IPS-18a (cell line): Measurements from ENCODE around the gene ACSS1.

Experiments
- H3K27ac ChIP-seq: one replicate; pipeline ENCODE4 v1.5.1; 2013; ENCODE audit warnings: low read length
- H3K27me3 ChIP-seq: one replicate; pipeline ENCODE4 v1.6.1; 2013; ENCODE audit warnings: mild to moderate bottlenecking, low read length; ENCODE audit not compliant: control insufficient read depth, insufficient read depth
- H3K36me3 ChIP-seq: one replicate; pipeline ENCODE4 v1.6.1; 2013; ENCODE audit warnings: low read depth, low read length; ENCODE audit not compliant: control insufficient read depth
- H3K4me1 ChIP-seq: one replicate; pipeline ENCODE4 v1.6.1; 2013; ENCODE audit warnings: low read depth, low read length; ENCODE audit not compliant: control insufficient read depth
- H3K4me3 ChIP-seq: one replicate; pipeline ENCODE4 v1.5.1; 2013; ENCODE audit warnings: low read length
- H3K9ac ChIP-seq: one replicate; pipeline ENCODE4 v1.6.1; 2013; ENCODE audit warnings: mild to moderate bottlenecking, low read length, moderate library complexity
- H3K9me3 ChIP-seq: one replicate; pipeline ENCODE4 v1.6.1; 2013; ENCODE audit warnings: low read depth, low read length; ENCODE audit not compliant: control insufficient read depth

Gene ACSS1

DNA sequence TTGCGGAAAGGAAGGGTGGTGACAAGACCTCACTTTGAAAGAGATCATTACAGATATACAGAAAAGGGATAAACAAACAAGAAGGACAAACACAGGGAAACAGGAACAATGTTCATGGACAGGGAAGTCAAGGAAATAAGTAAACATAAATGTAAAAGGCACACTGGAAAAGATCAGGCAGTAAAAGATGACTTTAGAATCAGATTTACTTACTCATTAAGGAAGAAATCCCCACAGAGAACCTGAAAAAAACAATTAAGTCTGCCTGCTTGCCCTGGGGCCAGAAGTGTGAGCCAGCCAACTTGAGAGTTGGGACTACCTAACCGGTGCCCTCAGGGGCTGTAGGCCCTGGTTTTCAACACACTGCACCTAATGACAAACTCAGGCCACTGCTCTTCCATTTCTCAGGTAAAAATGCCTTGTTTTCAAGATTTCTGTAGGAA is 67.1 kb downstream of the ACSS1 start:
- Histone ChIP-seq H3K36me3 (no peaks in the 10 kb centered on the region), H3K4me1 (peaks cover 6% of the 10 kb centered on the region), H3K27ac (no peak overlapping the region), H3K27me3 (peaks cover 10% of the 10 kb centered on the region), H3K9ac (no peak overlapping the region), H3K4me3 (no peak overlapping the region), H3K9me3 (no peaks in the 10 kb centered on the region)

DNA sequence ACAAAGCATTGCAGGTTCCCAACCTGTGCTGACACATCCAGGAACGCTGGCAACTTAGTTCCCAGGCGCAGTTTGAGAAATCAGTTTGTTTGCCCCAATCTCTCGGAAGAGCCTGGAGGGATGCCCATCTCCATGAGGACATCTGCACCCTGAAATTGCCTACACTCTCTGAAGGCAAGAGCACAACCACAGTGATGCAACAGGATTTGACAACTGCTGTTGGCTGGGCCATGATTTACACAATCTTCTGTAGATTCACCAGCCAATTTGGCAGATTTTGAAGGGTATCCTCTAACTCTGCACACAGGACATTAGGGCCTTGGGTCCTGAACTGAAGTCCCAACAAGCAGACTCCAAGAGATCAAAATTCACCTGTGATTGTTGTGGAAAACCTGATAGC is 68.8 kb downstream of the ACSS1 start:
- H3K4me1 ChIP-seq = peaks cover 6% of the 10 kb centered on the region
- no peaks in the 10 kb centered on the region for H3K9me3 ChIP-seq
- H3K36me3 ChIP-seq = no peaks in the 10 kb centered on the region
- H3K27ac ChIP-seq = no peak overlapping the region
- H3K27me3 ChIP-seq = peaks cover 10% of the 10 kb centered on the region
- no peak overlapping the region for H3K9ac ChIP-seq
- no peak overlapping the region for H3K4me3 ChIP-seq

DNA sequence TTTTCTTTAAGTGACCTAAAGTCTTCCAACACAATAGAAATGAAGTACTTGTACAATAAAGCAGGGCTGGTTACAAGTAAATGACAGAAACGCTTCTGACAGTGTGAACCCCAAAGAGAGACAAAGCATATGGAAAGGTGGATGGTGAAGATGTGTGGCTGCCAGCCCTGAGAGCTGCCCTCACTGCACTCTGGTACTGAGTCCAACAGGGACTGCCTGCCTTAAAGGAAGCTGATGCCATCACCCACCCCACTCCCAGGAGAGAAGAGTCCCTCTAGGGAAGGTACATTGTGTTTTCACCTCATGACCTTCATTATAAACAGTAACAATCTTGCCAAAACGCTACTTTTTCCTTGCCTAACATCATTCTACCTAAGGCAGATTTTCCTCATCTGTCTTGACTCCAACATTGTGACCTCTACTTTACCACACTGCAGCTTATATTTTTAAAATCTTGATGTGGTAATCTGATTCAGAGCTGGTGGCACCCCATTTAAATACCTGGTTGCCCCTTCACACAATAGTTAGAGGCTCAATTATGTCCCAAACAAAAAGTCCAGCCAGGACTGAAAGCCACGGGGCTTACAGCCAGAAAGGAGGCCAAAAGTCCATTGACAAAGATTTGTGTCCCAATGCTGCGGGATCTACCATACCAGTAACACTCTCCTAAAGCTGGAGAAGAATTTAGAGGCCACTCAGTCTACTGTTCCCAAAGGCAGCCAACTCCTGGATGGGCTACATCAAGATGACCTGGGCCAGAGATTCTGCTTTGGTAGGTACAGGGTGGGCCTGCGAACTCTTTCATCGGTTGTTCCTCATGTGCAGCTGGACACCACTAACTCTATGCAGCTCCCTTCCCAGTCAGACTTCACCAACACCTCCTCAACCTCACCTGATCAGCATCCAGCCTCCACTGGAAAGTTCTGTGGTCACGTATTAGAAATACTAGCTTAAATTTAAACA is 69.8 kb downstream of the ACSS1 start:
- Histone ChIP-seq H3K4me1 (peaks cover 6% of the 10 kb centered on the region), H3K27me3 (peaks cover 2% of the 10 kb centered on the region), H3K36me3 (peaks cover 4% of the 10 kb centered on the region), H3K9ac (no peak overlapping the region), H3K27ac (no peak overlapping the region), H3K4me3 (no peak overlapping the region), H3K9me3 (no peaks in the 10 kb centered on the region)

DNA sequence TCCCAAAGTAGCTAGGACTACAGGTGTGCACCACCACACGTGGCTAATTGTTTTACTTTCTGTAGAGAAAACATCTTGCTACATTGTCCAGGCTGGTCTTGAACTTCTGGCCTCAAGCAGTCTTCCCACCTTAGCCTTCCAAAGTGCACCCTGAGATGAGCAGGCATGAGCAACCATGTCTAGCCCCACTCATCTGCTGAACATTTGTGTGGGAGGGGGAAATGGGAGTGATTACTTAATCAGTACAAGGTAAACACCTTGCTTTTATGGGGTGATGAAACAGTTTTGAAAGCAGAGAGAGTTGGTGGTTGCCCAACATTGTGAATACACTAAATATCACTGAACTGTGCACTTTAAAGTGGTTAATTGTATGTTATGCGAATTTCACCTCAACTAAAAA is 70.7 kb downstream of the ACSS1 start:
- Histone ChIP-seq H3K27ac (no peak overlapping the region), H3K27me3 (no peaks in the 10 kb centered on the region), H3K9ac (no peak overlapping the region), H3K4me1 (peaks cover 6% of the 10 kb centered on the region), H3K9me3 (no peaks in the 10 kb centered on the region), H3K4me3 (no peak overlapping the region), H3K36me3 (peaks cover 4% of the 10 kb centered on the region)

DNA sequence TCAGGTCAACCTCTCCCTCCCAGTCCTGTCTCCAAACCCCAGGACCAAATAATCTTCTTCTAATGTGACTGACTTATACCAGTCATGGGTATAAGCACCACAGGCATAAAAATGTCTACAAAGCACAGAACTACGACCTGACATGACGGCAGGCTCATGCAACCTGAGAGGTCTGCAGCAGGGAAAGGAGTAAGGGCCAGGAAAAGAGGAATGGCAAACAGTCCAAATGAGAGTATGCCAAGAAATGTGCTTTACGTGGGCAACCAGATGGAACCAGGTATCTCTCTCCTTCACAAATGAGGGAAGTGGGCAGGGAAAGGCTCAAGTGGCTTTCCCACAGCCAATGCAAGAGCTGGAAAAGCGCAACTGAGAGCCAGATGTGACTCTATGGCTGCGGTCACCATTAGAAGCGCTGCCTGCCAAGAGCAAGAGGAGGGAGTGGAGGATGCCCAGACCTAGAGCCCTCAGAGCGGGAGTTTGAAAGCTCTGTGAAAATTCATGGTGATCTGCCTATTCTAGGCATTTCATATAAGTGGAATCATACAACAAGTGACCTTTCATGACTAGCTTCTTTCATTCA is 71.4 kb downstream of the ACSS1 start:
- no peak overlapping the region for H3K9ac ChIP-seq
- H3K36me3 ChIP-seq = peaks cover 4% of the 10 kb centered on the region
- peaks cover 3% of the 10 kb centered on the region for H3K4me1 ChIP-seq

DNA sequence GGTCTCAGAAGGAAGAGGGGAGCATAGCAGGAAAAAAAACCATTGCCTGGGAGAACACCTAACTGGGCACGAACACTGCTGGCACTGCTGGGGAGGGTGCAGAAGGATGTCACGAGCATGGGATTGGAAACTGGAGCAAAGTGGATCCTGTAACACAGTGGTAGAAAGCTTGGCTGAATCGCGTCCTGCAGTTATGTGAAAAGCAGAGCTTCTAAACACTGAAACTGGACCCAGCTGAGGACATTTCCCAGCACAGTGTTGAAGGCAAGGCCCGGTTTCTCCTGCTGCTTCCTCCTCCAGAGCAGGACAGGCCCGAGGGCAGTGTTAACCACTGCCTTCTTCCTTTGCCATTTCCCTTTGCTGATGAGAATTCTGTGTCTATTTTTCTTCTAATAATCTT is 72.1 kb downstream of the ACSS1 start:
- H3K36me3 ChIP-seq = peaks cover 5% of the 10 kb centered on the region
- no peak overlapping the region for H3K9ac ChIP-seq
- H3K4me1 ChIP-seq = no peaks in the 10 kb centered on the region
- H3K9me3 ChIP-seq = no peaks in the 10 kb centered on the region
- H3K27me3 ChIP-seq = no peaks in the 10 kb centered on the region
- H3K27ac ChIP-seq = no peak overlapping the region
- H3K4me3 ChIP-seq = no peak overlapping the region

More for the DNA sequence above, 71.4 kb downstream of the ACSS1 start:
- H3K4me3 ChIP-seq = no peak overlapping the region
- H3K27me3 ChIP-seq = no peaks in the 10 kb centered on the region
- H3K27ac ChIP-seq = no peak overlapping the region
- no peaks in the 10 kb centered on the region for H3K9me3 ChIP-seq

DNA sequence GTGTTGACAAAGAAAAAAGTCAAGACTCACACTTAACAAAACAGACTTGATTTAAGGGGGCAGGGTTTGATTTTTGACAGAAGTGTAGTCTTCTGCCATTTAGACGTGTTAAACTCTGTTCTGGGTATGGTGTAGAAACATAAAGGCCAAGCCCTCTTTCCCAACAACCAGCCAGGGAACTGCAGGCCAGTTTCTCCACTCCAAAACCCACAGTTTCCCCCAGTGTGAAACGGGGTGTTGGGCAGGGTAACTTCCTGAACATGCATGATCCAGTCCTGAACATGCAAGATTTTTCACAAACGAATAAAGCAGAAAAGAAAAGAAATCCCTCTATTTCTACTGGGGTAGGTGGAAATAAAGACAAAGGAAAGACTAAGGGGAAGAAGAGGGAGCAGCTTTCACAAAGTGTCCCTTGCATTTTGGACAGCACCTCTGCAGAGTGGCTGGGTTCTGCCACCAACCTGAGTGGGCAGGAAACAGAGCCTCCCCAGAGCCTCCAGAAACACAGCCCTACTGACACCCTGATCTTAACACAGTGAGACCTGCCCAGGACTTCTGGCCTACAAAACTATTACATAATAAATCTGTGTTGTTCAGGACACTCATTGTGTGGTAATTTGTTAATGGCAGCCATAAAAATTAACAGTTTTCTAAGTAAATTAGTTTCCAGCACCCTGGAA is 72.8 kb downstream of the ACSS1 start:
- Histone ChIP-seq H3K36me3 (peaks cover 10% of the 10 kb centered on the region), H3K27me3 (no peaks in the 10 kb centered on the region), H3K27ac (no peak overlapping the region), H3K4me3 (no peak overlapping the region), H3K9me3 (no peaks in the 10 kb centered on the region), H3K9ac (no peak overlapping the region), H3K4me1 (no peaks in the 10 kb centered on the region)

DNA sequence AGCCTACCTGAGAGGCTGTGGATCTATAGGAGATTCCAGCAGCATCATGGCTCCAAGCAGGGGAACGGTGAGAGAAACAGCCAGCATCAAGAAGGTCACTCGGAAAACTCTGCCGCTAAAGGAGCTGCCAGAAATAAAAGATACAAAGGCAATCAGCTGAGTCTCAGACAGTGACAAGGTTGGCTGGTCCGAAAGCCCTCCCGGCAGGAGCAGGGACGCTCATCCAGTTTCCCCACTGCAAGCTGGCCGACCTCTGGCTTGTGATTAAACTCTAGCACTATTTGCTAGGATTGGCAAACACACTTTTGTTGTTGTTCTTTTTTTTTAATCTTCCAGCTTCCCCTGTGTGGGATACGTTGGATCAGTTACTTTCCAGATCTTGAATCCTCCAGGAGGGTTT is 74.0 kb downstream of the ACSS1 start:
- Histone ChIP-seq H3K27ac (no peak overlapping the region), H3K27me3 (no peaks in the 10 kb centered on the region), H3K4me1 (no peaks in the 10 kb centered on the region), H3K36me3 (peaks cover 10% of the 10 kb centered on the region), H3K9me3 (no peaks in the 10 kb centered on the region), H3K9ac (no peak overlapping the region), H3K4me3 (no peak overlapping the region)

DNA sequence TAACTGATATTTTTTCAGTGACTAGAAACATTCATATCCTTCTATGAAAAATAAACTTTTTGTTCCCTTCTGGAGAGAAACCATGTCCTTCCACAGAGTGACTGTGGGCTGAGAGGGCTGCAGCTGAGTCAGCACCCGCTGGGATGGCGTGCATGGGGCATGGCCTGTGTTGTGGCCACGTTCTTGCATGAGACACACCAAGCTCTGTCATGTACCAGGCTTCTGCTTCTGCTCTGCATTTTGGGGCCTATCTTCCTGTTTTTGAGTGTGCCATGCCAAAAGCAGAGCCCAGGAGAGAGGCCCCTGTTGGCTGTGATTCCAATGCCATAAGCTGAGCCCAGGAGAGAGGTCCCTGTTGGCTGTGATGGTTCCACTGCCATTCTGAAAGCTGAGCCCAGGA is 76.1 kb downstream of the ACSS1 start:
- Histone ChIP-seq H3K9ac (no peak overlapping the region), H3K4me3 (no peak overlapping the region), H3K27me3 (no peaks in the 10 kb centered on the region), H3K36me3 (peaks cover 21% of the 10 kb centered on the region), H3K9me3 (peaks cover 2% of the 10 kb centered on the region), H3K4me1 (no peaks in the 10 kb centered on the region), H3K27ac (no peak overlapping the region)

DNA sequence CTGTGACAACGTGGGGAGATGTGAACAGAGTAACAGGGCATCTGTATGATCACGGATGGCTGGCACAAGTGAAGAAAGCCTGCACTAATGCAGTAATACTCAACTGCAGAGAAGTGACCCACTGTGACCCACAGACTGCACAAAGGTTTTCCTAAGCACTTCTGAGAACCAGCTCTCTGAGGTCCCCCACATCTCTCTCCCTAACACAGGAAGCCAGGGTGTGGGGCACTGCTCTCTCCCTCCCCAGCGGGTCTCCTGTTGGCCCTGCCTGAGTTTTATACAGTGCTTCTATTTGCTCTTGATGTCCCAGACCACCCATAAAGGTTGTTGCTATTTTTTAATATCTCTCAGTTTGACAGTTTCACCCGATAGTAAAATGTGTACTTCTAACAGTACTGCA is 76.7 kb downstream of the ACSS1 start:
- H3K4me3 ChIP-seq = no peak overlapping the region
- H3K36me3 ChIP-seq = peaks cover 23% of the 10 kb centered on the region
- no peaks in the 10 kb centered on the region for H3K4me1 ChIP-seq
- no peaks in the 10 kb centered on the region for H3K27me3 ChIP-seq
- no peak overlapping the region for H3K9ac ChIP-seq
- no peak overlapping the region for H3K27ac ChIP-seq
- peaks cover 5% of the 10 kb centered on the region for H3K9me3 ChIP-seq

DNA sequence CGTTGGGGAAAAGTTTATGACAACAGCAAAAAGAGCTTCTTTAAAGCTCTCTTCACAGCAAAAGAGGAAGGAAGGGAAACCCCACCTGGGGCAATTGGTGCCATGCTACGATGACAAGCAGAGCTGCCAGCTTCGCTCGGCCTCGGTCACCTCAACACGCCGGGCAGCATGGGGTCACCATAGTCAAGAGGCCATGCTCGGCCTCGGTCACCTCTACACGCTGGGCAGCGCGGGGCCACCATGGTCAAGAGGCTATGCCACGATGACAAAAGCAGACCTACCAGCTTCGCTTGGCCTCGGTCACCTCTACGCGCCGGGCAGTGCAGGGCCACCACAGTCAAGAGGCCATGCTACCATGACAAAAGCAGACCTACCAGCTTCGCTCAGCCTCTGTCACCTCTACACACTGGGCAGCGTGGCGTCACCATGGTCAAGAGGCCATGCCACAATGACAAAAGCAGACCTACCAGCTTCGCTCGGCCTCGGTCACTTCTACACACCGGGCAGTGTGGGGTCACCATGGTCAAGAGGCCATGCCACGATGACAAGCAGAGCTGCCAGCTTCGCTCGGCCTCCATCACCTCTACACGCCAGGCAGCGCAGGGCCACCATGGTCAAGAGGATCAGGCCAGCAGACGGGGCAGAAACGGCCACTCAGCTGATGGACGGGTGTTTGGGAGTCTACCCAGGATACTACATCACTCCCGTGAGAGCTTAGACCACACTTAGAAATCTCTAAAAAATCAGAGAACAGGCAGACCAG is 77.5 kb downstream of the ACSS1 start:
- H3K9ac ChIP-seq = no peak overlapping the region
- no peaks in the 10 kb centered on the region for H3K4me1 ChIP-seq
- H3K9me3 ChIP-seq = peaks cover 5% of the 10 kb centered on the region
- H3K4me3 ChIP-seq = no peak overlapping the region
- no peak overlapping the region for H3K27ac ChIP-seq
- H3K27me3 ChIP-seq = no peaks in the 10 kb centered on the region
- peaks cover 23% of the 10 kb centered on the region for H3K36me3 ChIP-seq
